IMR-90 (cell line): ENCODE measurements around the gene DENND1A. TPM values are rescaled to one million over a fixed set of nuclear protein-coding genes. Genes with fewer than 3 reads are reported as not detected.

Source experiments
- ATAC-seq: fragments of 200-7000 bp; cut with Tn5 transposase; 2 replicates; pipeline ENCODE4 v1.9.1; 2020; ENCODE audit warnings: low read depth, mild to moderate bottlenecking, moderate library complexity
- BruUV-seq: library from RNA; stranded (reverse); fragments of 400-500 nt; replicated peaks from 2 replicates; lab custom pipeline; 2021; lab: Mats Ljungman, UMichigan
- CTCF ChIA-PET: fragments of 300-600 bp; formaldehyde crosslinking; extraction: SDS; loops from one replicate; lab custom pipeline; 2021; ENCODE audit warnings: antibody characterized with exemption; lab: Yijun Ruan, JAX
- POLR2A ChIA-PET: fragments of 300-600 bp; sonication (Branson Sonifier 250); formaldehyde crosslinking; loops from one replicate; lab custom pipeline; 2022; ENCODE audit warnings: antibody characterized with exemption; ENCODE audit not compliant: unreplicated experiment; lab: Charles Lee
- DNase-seq: peaks from one replicate; pipeline ENCODE4 v3.0.0; 2013
- H2AFZ ChIP-seq: replicated peaks from 2 replicates; pipeline ENCODE3; 2013; ENCODE audit warnings: low read length, mild to moderate bottlenecking; ENCODE audit not compliant: poor library complexity
- H2AK5ac ChIP-seq: 2 replicates; pipeline ENCODE4 v1.6.1; 2013; ENCODE audit warnings: low read depth, low read length, inconsistent platforms
- H2AK9ac ChIP-seq: replicated peaks from 2 replicates; pipeline ENCODE3; 2013; ENCODE audit warnings: mild to moderate bottlenecking, low read depth, low read length, moderate library complexity; ENCODE audit not compliant: poor library complexity
- H2BK120ac ChIP-seq: 2 replicates; pipeline ENCODE4 v1.6.1; 2013; ENCODE audit warnings: low read depth, low read length, inconsistent platforms
- H2BK15ac ChIP-seq: 3 replicates; pipeline ENCODE4 v1.6.1; 2013; ENCODE audit warnings: low read depth, low read length, inconsistent platforms
- H2BK20ac ChIP-seq: 2 replicates; pipeline ENCODE4 v1.6.1; 2013; ENCODE audit warnings: low read depth, mild to moderate bottlenecking, inconsistent platforms, low read length, moderate library complexity
- H2BK5ac ChIP-seq: 2 replicates; pipeline ENCODE4 v1.6.1; 2013; ENCODE audit warnings: mild to moderate bottlenecking, low read depth, low read length, inconsistent platforms; ENCODE audit not compliant: poor library complexity, severe bottlenecking
- H3K14ac ChIP-seq: replicated peaks from 2 replicates; pipeline ENCODE4 v1.6.1; 2013; ENCODE audit warnings: low read depth, low read length, inconsistent platforms
- H3K18ac ChIP-seq: 2 replicates; pipeline ENCODE4 v1.6.1; 2013; ENCODE audit warnings: low read depth, low read length, control low read depth
- H3K23ac ChIP-seq: 2 replicates; pipeline ENCODE4 v1.6.1; 2013; ENCODE audit warnings: low read depth, low read length, inconsistent platforms
- H3K27ac ChIP-seq: 2 replicates; pipeline ENCODE4 v1.5.1; 2013; ENCODE audit warnings: mild to moderate bottlenecking, control low read depth, low read length; ENCODE audit not compliant: insufficient read depth
- H3K27me3 ChIP-seq: 2 replicates; pipeline ENCODE4 v1.6.1; 2013; ENCODE audit warnings: low read length; ENCODE audit not compliant: control insufficient read depth, insufficient read depth
- H3K36me3 ChIP-seq: 2 replicates; pipeline ENCODE4 v1.6.1; 2013; ENCODE audit warnings: low read length, mixed read lengths; ENCODE audit not compliant: control insufficient read depth, insufficient read depth
- H3K4ac ChIP-seq: 2 replicates; pipeline ENCODE4 v1.6.1; 2013; ENCODE audit warnings: low read depth, low read length, inconsistent platforms
- H3K4me1 ChIP-seq: 2 replicates; pipeline ENCODE4 v1.6.1; 2013; ENCODE audit warnings: low read length, mixed read lengths; ENCODE audit not compliant: control insufficient read depth, insufficient read depth
- H3K4me2 ChIP-seq: 2 replicates; pipeline ENCODE4 v1.6.1; 2013; ENCODE audit warnings: low read depth, mild to moderate bottlenecking, control low read depth, low read length, moderate library complexity
- H3K4me3 ChIP-seq: 2 replicates; pipeline ENCODE4 v1.5.1; 2013; ENCODE audit warnings: low read depth, mild to moderate bottlenecking, control low read depth, low read length, moderate library complexity; ENCODE audit not compliant: insufficient read depth
- H3K56ac ChIP-seq: 2 replicates; pipeline ENCODE4 v1.6.1; 2013; ENCODE audit warnings: low read length, inconsistent platforms; ENCODE audit not compliant: insufficient read depth; ENCODE audit errors: extremely low read depth
- H3K79me1 ChIP-seq, 2 experiments: 2 replicates each; pipeline ENCODE4 v1.6.1; 2013; ENCODE audit warnings: low read length in 2 of 2, inconsistent platforms in 1 of 2, low read depth in 1 of 2
- H3K9ac ChIP-seq: 2 replicates; pipeline ENCODE4 v1.6.1; 2013; ENCODE audit warnings: low read depth, low read length, control low read depth
- H3K9me1 ChIP-seq: 2 replicates; pipeline ENCODE4 v1.6.1; 2013; ENCODE audit warnings: low read length, inconsistent platforms; ENCODE audit not compliant: insufficient read depth
- H3K9me3 ChIP-seq: 2 replicates; pipeline ENCODE4 v1.6.1; 2013; ENCODE audit warnings: low read length; ENCODE audit not compliant: control insufficient read depth, insufficient read depth
- H4K20me1 ChIP-seq: 2 replicates; pipeline ENCODE4 v1.6.1; 2013; ENCODE audit warnings: low read length, inconsistent platforms; ENCODE audit not compliant: insufficient read depth
- H4K5ac ChIP-seq: 2 replicates; pipeline ENCODE4 v1.6.1; 2013; ENCODE audit warnings: mild to moderate bottlenecking, low read depth, low read length, control low read depth
- H4K8ac ChIP-seq, 2 experiments: 2 replicates each; pipeline ENCODE4 v1.6.1; 2013; ENCODE audit warnings: low read depth in 2 of 2, low read length in 2 of 2, control low read depth in 1 of 2, inconsistent platforms in 1 of 2
- H4K91ac ChIP-seq: 2 replicates; pipeline ENCODE4 v1.6.1; 2013; ENCODE audit warnings: low read depth, low read length, inconsistent platforms; ENCODE audit not compliant: insufficient read depth
- BHLHE40 ChIP-seq: fragments of 150-350 bp; IDR thresholded peaks from 2 replicates; pipeline ENCODE4 v1.6.1; 2016; ENCODE audit warnings: mild to moderate bottlenecking, low read depth, low read length
- CTCF ChIP-seq: conservative IDR thresholded peaks from 2 replicates; pipeline ENCODE4 v1.5.1; 2012; ENCODE audit warnings: mild to moderate bottlenecking, low read depth, low read length, improper control_type of control experiment
- ELK1 ChIP-seq: fragments of 150-350 bp; IDR thresholded peaks from 2 replicates; pipeline ENCODE4 v1.6.1; 2016; ENCODE audit warnings: low read depth, mild to moderate bottlenecking, low read length, moderate library complexity, borderline replicate concordance
- FOS ChIP-seq: fragments of 150-350 bp; IDR thresholded peaks from 2 replicates; pipeline ENCODE4 v1.6.1; 2016; ENCODE audit warnings: low read depth, low read length
- MAFK ChIP-seq: IDR thresholded peaks from 2 replicates; pipeline ENCODE4 v1.6.1; 2012; ENCODE audit warnings: low read depth, low read length, improper control_type of control experiment
- MAZ ChIP-seq: IDR thresholded peaks from 2 replicates; pipeline ENCODE4 v1.6.1; 2012; ENCODE audit warnings: low read depth, mild to moderate bottlenecking, low read length, improper control_type of control experiment, moderate library complexity, borderline replicate concordance
- MXI1 ChIP-seq: IDR thresholded peaks from 2 replicates; pipeline ENCODE4 v1.6.1; 2012; ENCODE audit warnings: low read depth, mild to moderate bottlenecking, low read length, moderate library complexity, borderline replicate concordance
- NFE2L2 ChIP-seq: fragments of 150-350 bp; IDR thresholded peaks from 2 replicates; pipeline ENCODE4 v1.6.1; 2016; ENCODE audit warnings: low read depth, mild to moderate bottlenecking, low read length
- POLR2A ChIP-seq: IDR thresholded peaks from 2 replicates; pipeline ENCODE4 v1.6.1; 2012; ENCODE audit warnings: mild to moderate bottlenecking, low read depth, low read length
- RAD21 ChIP-seq: IDR thresholded peaks from 2 replicates; pipeline ENCODE4 v1.6.1; 2012; ENCODE audit warnings: low read length, improper control_type of control experiment
- RFX5 ChIP-seq: IDR thresholded peaks from 2 replicates; pipeline ENCODE4 v1.8.0; 2012; ENCODE audit warnings: low read depth, mild to moderate bottlenecking, low read length, moderate library complexity
- SMC3 ChIP-seq: fragments of 150-350 bp; IDR thresholded peaks from 2 replicates; pipeline ENCODE4 v1.6.1; 2016; ENCODE audit warnings: low read depth, mild to moderate bottlenecking, antibody characterized with exemption, low read length, moderate library complexity
- WGBS, 2 experiments: methylation state at CpG; one replicate each; pipeline versions ENCODE4 v1.1.5 to v1.1.7; 2013; ENCODE audit warnings: missing lambda C conversion rate in 2 of 2; ENCODE audit not compliant: insufficient read length in 1 of 2; ENCODE audit errors: extremely low coverage in 2 of 2; 5-methylcytosine and 5-hydroxymethylcytosine counted together
- dilution Hi-C: fragments of 300-500 bp; cut with HindIII; formaldehyde crosslinking; loops from one replicate; pipeline ENCODE4 v1.14.3; 2018; ENCODE audit warnings: low sequenced_read_pairs; ENCODE audit not compliant: unreplicated experiment
- in situ Hi-C: fragments of 300-500 bp; cut with MboI; formaldehyde crosslinking; loops from 3 replicates; pipeline ENCODE4 v1.14.3; 2019; ENCODE audit warnings: low sequenced_read_pairs, inconsistent platforms, mixed read lengths
- intact Hi-C: fragments of 100-400 bp; cut with micrococcal nuclease; formaldehyde crosslinking; loops from 2 replicates; pipeline ENCODE4 v1.10.0; 2022
- polyA plus RNA-seq, 3 experiments: library from polyadenylated mRNA; depleted of rRNA; stranded (reverse); fragments of >200 nt; gene quantifications; 2 replicates each; pipeline ENCODE4 v1.2.3, GENCODE V29; 2012; ENCODE audit warnings: low replicate concordance in 1 of 3
- total RNA-seq: library from RNA; depleted of rRNA; stranded (reverse); fragments of >200 nt; gene quantifications from 2 replicates; pipeline ENCODE4 v1.2.3, GENCODE V29; 2012
- TF ChIP-seq, protein P1 (sequence below): fragments of 150-350 bp; IDR thresholded peaks from 2 replicates; pipeline ENCODE4 v1.6.1; 2017; ENCODE audit warnings: mild to moderate bottlenecking, antibody characterized with exemption, low read length, low read depth

The DENND1A gene
- total and polyA plus RNA-seq, 2 of the 4 experiments (the other 2 are of a cell fraction): 21.4 to 27.6 TPM

- no peak for TF ChIP-seq SMC3
- TF ChIP-seq, protein P1, sequence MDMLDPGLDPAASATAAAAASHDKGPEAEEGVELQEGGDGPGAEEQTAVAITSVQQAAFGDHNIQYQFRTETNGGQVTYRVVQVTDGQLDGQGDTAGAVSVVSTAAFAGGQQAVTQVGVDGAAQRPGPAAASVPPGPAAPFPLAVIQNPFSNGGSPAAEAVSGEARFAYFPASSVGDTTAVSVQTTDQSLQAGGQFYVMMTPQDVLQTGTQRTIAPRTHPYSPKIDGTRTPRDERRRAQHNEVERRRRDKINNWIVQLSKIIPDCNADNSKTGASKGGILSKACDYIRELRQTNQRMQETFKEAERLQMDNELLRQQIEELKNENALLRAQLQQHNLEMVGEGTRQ: no peak
- no peak for TF ChIP-seq POLR2A
- no peak for TF ChIP-seq RAD21
- no peak for TF ChIP-seq RFX5
Observed at GRCh38 chr9:123342247-123342646, 587.7 kb downstream of the DENND1A start (continued).

- H4K5ac ChIP-seq: no peak overlapping the region
- no peak overlapping the region for H3K56ac ChIP-seq
- no peak overlapping the region for H2AK9ac ChIP-seq
- H2BK15ac ChIP-seq: no peak overlapping the region
- no TSS peak for BruUV-seq
- H3K9ac ChIP-seq: no peak overlapping the region
- H3K23ac ChIP-seq: no peak overlapping the region
- H3K14ac ChIP-seq: no peak overlapping the region
- H3K4ac ChIP-seq: no peak overlapping the region
- dilution Hi-C loops (no loop called here), in situ Hi-C loops (loop anchor here (25.0 kb wide), 1 partner anchor 505 kb away; the partner anchor contains the start of gene PDCL), intact Hi-C loops (no loop called here)
- H3K27me3 ChIP-seq: peaks cover 5% of the 10 kb centered on the region
- DNase-seq (no peak), ATAC-seq (no peak)
- no peak overlapping the region for H4K8ac ChIP-seq
- H3K4me3 ChIP-seq: no peak overlapping the region
- H4K20me1 ChIP-seq: no peaks in the 10 kb centered on the region
- no peak overlapping the region for H3K4me2 ChIP-seq
- no peak overlapping the region for H3K27ac ChIP-seq
- H2AFZ ChIP-seq: no peak overlapping the region
- no peak overlapping the region for H3K18ac ChIP-seq
- POLR2A ChIA-PET: no interaction called here
- H2BK120ac ChIP-seq: no peak overlapping the region
- no peak overlapping the region for H2BK5ac ChIP-seq
- no peaks in the 10 kb centered on the region for H3K9me3 ChIP-seq
- no peak overlapping the region for H2BK20ac ChIP-seq
- H3K36me3 ChIP-seq: no peaks in the 10 kb centered on the region
- no peaks in the 10 kb centered on the region for H3K4me1 ChIP-seq
- no peak overlapping the region for H2AK5ac ChIP-seq
- WGBS, 2 experiments: no CpG with 5 or more reads among the region's 6 CpGs
- CTCF ChIA-PET: no interaction called here
- H4K91ac ChIP-seq: no peak overlapping the region
- peaks cover 1% of the 10 kb centered on the region for H3K9me1 ChIP-seq
- H3K79me1 ChIP-seq: no peaks in the 10 kb centered on the region
- TF ChIP-seq, protein P1: no peak
- no peak for TF ChIP-seq MAZ
- TF ChIP-seq RFX5: no peak
- TF ChIP-seq FOS: no peak
- TF ChIP-seq ELK1: no peak
- TF ChIP-seq POLR2A: no peak
- no peak for TF ChIP-seq CTCF
- no peak for TF ChIP-seq BHLHE40
- no peak for TF ChIP-seq MXI1
- TF ChIP-seq NFE2L2: no peak
- no peak for TF ChIP-seq MAFK
- no peak for TF ChIP-seq SMC3
Observed at GRCh38 chr9:123341816-123342215, 588.1 kb downstream of the DENND1A start.
